K562 (cell line): ENCODE data around the gene CAMK2N1. TPM values are rescaled to one million over a fixed set of nuclear protein-coding genes. Genes with fewer than 3 reads are reported as not detected.

Experiments
- CBX3 ChIP-seq, 2 experiments: IDR thresholded peaks; 1 replicate in 1 of 2; 2 replicates in 1 of 2; pipeline ENCODE4 v1.6.1; 2012; ENCODE audit warnings: inconsistent platforms in 2 of 2, low read length in 2 of 2, borderline replicate concordance in 1 of 2, control low read depth in 1 of 2
- CTBP1 ChIP-seq: fragments of 450-650 bp; IDR thresholded peaks from 2 replicates; pipeline ENCODE4 v1.6.1; 2016; ENCODE audit warnings: borderline replicate concordance
- ILF3 ChIP-seq: fragments of 450-650 bp; IDR thresholded peaks from 2 replicates; pipeline ENCODE4 v1.6.1; 2018; ENCODE audit warnings: antibody characterized with exemption, mild to moderate bottlenecking, moderate library complexity, borderline replicate concordance
- JUND ChIP-seq, 2 experiments: IDR thresholded peaks; 2 replicates in 1 of 2; 3 replicates in 1 of 2; pipeline ENCODE4 v1.6.1; 2011; ENCODE audit warnings: borderline replicate concordance in 2 of 2, low read depth in 2 of 2, low read length in 2 of 2, improper control_type of control experiment in 1 of 2, missing biosample characterization in 1 of 2, missing genetic modification characterization in 1 of 2, missing genetic modification reagents in 1 of 2
- MAFG ChIP-seq: fragments of 450-650 bp; conservative IDR thresholded peaks from 2 replicates; pipeline ENCODE4 v1.6.1; 2016; ENCODE audit warnings: missing genetic modification characterization, missing compliant biosample characterization
- PHB2 ChIP-seq: fragments of 450-650 bp; IDR thresholded peaks from 2 replicates; pipeline ENCODE4 v1.6.1; 2017; ENCODE audit warnings: low read depth
- PTBP1 ChIP-seq: fragments of 200-400 bp; formaldehyde crosslinking; IDR thresholded peaks from 2 replicates; pipeline ENCODE4 v1.6.1; 2017; ENCODE audit warnings: low read depth, low read length
- RBFOX2 ChIP-seq: fragments of 200-400 bp; formaldehyde crosslinking; IDR thresholded peaks from 2 replicates; pipeline ENCODE4 v1.6.1; 2017; ENCODE audit warnings: low read depth, mild to moderate bottlenecking, low read length, moderate library complexity
- SETDB1 ChIP-seq: IDR thresholded peaks from one replicate; pipeline ENCODE4 v1.6.1; 2012; ENCODE audit warnings: low read length, control low read depth, inconsistent platforms
- ZBED1 ChIP-seq: IDR thresholded peaks from 2 replicates; pipeline ENCODE4 v1.6.1; 2014
- ZNF384 ChIP-seq: IDR thresholded peaks from 2 replicates; pipeline ENCODE4 v1.6.1; 2012; ENCODE audit warnings: low read depth, low read length, improper control_type of control experiment
- ZNF699 ChIP-seq: fragments of 250-450 bp; sonication (Bioruptor Pico); IDR thresholded peaks from 2 replicates; pipeline ENCODE4 v1.8.0; 2021; ENCODE audit warnings: mild to moderate bottlenecking, moderate library complexity; ENCODE audit not compliant: insufficient replicate concordance
- polyA plus RNA-seq, 8 experiments: library from polyadenylated mRNA; depleted of rRNA in 4 of 8; stranded (reverse) in 5 of 8; unstranded in 3 of 8; fragments of >200 nt; fragmentation: Nextera tagmentation in 2 of 8; fragmentation: Illumina TruSeq in 1 of 8; extraction: Ambion mirVana in 2 of 8; extraction: Trizol in 1 of 8; gene quantifications; 2 replicates each; pipeline versions ENCODE4 v1.2.1 to v1.2.3, GENCODE V29; 2011 to 2014; ENCODE audit warnings: inconsistent platforms in 1 of 8, missing spikeins in 1 of 8
- total RNA-seq, 7 experiments: library from RNA; depleted of rRNA in 6 of 7; stranded (reverse); fragments of >200 nt in 6 of 7; fragmentation: Illumina TruSeq in 2 of 7; extraction: Trizol in 2 of 7; gene quantifications; 2 replicates each; pipeline versions ENCODE4 v1.2.1 to v1.2.3, GENCODE V29; 2011 to 2021; ENCODE audit warnings: low replicate concordance in 1 of 7
- TF ChIP-seq, protein P1 (sequence below): fragments of 450-650 bp; formaldehyde crosslinking; IDR thresholded peaks from 2 replicates; pipeline ENCODE4 v1.4.0; 2020; ENCODE audit warnings: mild to moderate bottlenecking, moderate library complexity
- TF ChIP-seq, protein P2 (sequence below): fragments of 450-650 bp; IDR thresholded peaks from 2 replicates; pipeline ENCODE4 v1.6.1; 2014; ENCODE audit warnings: low read depth, mild to moderate bottlenecking, moderate library complexity, borderline replicate concordance
- TF ChIP-seq, protein P3 (sequence below): sonication (generic); formaldehyde crosslinking; IDR thresholded peaks from 2 replicates; pipeline ENCODE4 v1.8.0; 2023; ENCODE audit warnings: mild to moderate bottlenecking, missing genetic modification reagents
- TF ChIP-seq, protein P4 (sequence below), 2 experiments: fragments of 450-650 bp; IDR thresholded peaks; 2 replicates each; pipeline ENCODE4 v1.6.1; 2018; ENCODE audit warnings: mild to moderate bottlenecking in 2 of 2, low read depth in 1 of 2; ENCODE audit not compliant: partially characterized antibody in 2 of 2
- TF ChIP-seq, protein P5 (sequence below): sonication (generic); formaldehyde crosslinking; IDR thresholded peaks from 2 replicates; pipeline ENCODE4 v1.8.0; 2022; ENCODE audit warnings: mild to moderate bottlenecking, low read depth, missing genetic modification reagents

CAMK2N1 gene
- total and polyA plus RNA-seq, 9 of the 15 experiments (the other 6 are each of a cell fraction or from before 2014, with no cell fraction given), result 0.09 to 1.4 (median 0.34) TPM

DNA sequence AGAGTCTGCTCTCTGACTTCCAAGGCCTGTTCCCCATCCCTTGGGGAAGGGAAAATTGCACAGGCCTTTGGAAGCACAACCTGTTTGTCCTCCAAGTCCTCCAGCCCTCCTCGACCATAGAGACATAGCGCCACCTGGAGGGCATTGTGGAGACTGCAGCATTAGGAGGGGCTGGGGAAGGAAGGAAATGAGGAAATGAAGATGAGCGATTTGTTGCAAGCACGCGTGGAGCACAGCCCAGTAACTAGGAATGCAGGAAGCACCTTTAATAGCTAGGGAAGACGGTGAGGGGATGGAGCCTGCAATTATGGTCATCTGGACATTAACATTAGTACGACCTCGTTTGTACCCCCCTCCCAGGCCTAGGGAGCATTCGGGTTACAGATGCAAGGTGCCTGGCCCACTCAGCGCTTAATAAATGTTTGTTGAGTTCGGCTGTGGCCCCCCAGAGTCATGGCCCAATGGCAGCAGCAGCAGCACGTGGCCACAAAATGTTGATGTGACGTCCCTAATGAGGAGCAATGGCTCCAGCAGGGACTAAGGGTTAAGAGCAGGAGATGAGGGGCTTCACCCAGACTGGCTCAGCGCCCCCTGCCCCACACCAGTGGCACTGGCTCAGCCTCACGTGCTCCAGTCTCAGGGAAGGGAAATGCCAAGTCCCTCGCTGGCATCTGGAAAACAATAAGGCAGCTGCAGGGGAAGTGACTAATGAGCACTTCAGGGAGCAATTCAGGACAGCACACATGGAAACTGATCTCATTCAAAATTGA, 8.0 kb upstream of the CAMK2N1 start (continued):
- TF ChIP-seq, protein P1, sequence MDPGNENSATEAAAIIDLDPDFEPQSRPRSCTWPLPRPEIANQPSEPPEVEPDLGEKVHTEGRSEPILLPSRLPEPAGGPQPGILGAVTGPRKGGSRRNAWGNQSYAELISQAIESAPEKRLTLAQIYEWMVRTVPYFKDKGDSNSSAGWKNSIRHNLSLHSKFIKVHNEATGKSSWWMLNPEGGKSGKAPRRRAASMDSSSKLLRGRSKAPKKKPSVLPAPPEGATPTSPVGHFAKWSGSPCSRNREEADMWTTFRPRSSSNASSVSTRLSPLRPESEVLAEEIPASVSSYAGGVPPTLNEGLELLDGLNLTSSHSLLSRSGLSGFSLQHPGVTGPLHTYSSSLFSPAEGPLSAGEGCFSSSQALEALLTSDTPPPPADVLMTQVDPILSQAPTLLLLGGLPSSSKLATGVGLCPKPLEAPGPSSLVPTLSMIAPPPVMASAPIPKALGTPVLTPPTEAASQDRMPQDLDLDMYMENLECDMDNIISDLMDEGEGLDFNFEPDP (CRISPR knock-in tag), result no peak
- TF ChIP-seq, protein P2, sequence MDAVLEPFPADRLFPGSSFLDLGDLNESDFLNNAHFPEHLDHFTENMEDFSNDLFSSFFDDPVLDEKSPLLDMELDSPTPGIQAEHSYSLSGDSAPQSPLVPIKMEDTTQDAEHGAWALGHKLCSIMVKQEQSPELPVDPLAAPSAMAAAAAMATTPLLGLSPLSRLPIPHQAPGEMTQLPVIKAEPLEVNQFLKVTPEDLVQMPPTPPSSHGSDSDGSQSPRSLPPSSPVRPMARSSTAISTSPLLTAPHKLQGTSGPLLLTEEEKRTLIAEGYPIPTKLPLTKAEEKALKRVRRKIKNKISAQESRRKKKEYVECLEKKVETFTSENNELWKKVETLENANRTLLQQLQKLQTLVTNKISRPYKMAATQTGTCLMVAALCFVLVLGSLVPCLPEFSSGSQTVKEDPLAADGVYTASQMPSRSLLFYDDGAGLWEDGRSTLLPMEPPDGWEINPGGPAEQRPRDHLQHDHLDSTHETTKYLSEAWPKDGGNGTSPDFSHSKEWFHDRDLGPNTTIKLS, result no peak
- peak; percentile 52 for TF ChIP-seq SETDB1
- TF ChIP-seq, protein P3, sequence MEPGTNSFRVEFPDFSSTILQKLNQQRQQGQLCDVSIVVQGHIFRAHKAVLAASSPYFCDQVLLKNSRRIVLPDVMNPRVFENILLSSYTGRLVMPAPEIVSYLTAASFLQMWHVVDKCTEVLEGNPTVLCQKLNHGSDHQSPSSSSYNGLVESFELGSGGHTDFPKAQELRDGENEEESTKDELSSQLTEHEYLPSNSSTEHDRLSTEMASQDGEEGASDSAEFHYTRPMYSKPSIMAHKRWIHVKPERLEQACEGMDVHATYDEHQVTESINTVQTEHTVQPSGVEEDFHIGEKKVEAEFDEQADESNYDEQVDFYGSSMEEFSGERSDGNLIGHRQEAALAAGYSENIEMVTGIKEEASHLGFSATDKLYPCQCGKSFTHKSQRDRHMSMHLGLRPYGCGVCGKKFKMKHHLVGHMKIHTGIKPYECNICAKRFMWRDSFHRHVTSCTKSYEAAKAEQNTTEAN, result no peak
- TF ChIP-seq, protein P4, sequence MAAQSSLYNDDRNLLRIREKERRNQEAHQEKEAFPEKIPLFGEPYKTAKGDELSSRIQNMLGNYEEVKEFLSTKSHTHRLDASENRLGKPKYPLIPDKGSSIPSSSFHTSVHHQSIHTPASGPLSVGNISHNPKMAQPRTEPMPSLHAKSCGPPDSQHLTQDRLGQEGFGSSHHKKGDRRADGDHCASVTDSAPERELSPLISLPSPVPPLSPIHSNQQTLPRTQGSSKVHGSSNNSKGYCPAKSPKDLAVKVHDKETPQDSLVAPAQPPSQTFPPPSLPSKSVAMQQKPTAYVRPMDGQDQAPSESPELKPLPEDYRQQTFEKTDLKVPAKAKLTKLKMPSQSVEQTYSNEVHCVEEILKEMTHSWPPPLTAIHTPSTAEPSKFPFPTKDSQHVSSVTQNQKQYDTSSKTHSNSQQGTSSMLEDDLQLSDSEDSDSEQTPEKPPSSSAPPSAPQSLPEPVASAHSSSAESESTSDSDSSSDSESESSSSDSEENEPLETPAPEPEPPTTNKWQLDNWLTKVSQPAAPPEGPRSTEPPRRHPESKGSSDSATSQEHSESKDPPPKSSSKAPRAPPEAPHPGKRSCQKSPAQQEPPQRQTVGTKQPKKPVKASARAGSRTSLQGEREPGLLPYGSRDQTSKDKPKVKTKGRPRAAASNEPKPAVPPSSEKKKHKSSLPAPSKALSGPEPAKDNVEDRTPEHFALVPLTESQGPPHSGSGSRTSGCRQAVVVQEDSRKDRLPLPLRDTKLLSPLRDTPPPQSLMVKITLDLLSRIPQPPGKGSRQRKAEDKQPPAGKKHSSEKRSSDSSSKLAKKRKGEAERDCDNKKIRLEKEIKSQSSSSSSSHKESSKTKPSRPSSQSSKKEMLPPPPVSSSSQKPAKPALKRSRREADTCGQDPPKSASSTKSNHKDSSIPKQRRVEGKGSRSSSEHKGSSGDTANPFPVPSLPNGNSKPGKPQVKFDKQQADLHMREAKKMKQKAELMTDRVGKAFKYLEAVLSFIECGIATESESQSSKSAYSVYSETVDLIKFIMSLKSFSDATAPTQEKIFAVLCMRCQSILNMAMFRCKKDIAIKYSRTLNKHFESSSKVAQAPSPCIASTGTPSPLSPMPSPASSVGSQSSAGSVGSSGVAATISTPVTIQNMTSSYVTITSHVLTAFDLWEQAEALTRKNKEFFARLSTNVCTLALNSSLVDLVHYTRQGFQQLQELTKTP (IDR thresholded peaks at IDR 0.05; ENCODE audit: low read depth in 1 of 2, partially characterized antibody in 2 of 2), result no peak
- no peak for TF ChIP-seq ILF3
- no peak for TF ChIP-seq ZBED1
- no peak for TF ChIP-seq PHB2
- TF ChIP-seq, protein P5, sequence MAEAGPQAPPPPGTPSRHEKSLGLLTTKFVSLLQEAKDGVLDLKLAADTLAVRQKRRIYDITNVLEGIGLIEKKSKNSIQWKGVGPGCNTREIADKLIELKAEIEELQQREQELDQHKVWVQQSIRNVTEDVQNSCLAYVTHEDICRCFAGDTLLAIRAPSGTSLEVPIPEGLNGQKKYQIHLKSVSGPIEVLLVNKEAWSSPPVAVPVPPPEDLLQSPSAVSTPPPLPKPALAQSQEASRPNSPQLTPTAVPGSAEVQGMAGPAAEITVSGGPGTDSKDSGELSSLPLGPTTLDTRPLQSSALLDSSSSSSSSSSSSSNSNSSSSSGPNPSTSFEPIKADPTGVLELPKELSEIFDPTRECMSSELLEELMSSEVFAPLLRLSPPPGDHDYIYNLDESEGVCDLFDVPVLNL (CRISPR knock-in tag), result no peak
- no peak for TF ChIP-seq MAFG (tag)
- TF ChIP-seq CBX3 (IDR thresholded peaks at IDR 0.05; ENCODE audit: borderline replicate concordance in 1 of 2, low read length in 2 of 2), result no peak
- TF ChIP-seq PTBP1, result no peak
- peak; percentile 62 for TF ChIP-seq JUND (IDR thresholded peaks at IDR 0.05; ENCODE audit: borderline replicate concordance, low read depth, low read length)
- TF ChIP-seq JUND (tag; IDR thresholded peaks at IDR 0.05; ENCODE audit: borderline replicate concordance, low read depth, low read length), result no peak
- no peak for TF ChIP-seq RBFOX2
- TF ChIP-seq ZNF384, result peak; percentile 77; the same call in 1 of the 2 replicates
- TF ChIP-seq CTBP1, result peak; percentile 83
- TF ChIP-seq ZNF699 (CRISPR knock-in tag), result no peak
